ENCODE results near the gene NRG3.

The NRG3 gene

DNA sequence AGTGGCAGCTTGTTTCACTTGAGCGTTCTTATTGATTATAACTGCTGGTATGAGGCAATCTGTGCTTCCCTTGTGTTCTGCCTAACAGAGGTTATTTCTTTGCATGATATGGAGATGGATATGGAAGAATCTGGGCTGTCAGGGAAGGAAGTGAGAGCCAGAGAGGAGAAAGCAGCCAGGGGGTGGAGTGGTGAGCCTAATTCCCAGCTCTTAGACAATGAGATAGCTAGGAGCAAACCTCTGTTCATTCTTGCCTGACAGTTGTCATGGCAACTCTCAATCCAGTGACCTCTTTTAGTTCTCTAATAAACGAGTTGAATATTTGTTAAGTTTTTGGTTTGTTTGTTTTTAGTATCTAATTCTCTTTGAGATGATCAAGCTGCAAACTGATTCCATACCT, 214.3 kb downstream of the NRG3 start:
- no peak for ATAC-seq
- no peak for TF ChIP-seq TOX (CRISPR knock-in tag; IDR thresholded peaks at IDR 0.05; ENCODE audit: borderline replicate concordance)

DNA sequence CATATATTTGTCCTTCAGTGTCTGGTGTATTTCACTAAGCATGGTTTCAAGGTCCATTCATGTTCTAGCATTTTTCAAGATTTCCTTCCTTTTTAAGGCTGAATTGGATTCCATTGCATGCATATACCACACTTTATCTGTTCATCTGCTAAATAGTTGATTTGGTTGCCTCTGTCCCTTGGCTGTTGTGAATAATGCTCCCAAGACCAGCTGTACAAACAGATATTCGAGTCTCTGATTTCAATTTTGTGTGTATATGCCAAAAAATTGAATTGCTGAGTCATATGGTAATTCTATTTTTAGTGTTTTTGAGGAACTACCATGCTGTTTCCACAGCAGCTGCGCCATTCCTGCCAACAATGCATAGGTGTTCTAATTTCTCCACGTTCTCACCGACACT, 216.4 kb downstream of the NRG3 start:
- ATAC-seq: no peak
- TF ChIP-seq TCF4 (CRISPR knock-in tag; IDR thresholded peaks at IDR 0.05; ENCODE audit: borderline replicate concordance) (peak; percentile 61; the same call in 1 of the 2 replicates), PPARA (CRISPR knock-in tag; IDR thresholded peaks at IDR 0.05; ENCODE audit: borderline replicate concordance) (no peak), ZFP30 (CRISPR knock-in tag; IDR thresholded peaks at IDR 0.05) (no peak)

DNA sequence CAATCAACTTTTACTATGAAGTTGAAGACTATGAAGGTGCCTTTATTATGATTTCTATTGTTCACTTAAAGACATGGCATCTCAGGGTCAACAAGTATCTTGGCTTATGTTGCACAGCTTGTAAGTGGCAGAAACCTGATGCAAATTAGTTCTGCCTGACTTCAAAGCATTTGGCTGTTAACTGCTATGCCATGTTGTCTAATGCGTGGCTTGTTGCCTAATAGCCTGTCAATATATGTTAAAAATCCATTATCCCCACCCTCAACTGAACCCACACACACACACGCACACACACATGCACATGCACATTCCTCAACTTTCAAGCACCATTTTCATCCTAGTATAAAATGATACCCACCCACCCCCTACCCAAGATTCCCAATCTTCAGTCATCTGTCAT, 217.1 kb downstream of the NRG3 start:
- ATAC-seq: no peak
- TF ChIP-seq, protein P1, sequence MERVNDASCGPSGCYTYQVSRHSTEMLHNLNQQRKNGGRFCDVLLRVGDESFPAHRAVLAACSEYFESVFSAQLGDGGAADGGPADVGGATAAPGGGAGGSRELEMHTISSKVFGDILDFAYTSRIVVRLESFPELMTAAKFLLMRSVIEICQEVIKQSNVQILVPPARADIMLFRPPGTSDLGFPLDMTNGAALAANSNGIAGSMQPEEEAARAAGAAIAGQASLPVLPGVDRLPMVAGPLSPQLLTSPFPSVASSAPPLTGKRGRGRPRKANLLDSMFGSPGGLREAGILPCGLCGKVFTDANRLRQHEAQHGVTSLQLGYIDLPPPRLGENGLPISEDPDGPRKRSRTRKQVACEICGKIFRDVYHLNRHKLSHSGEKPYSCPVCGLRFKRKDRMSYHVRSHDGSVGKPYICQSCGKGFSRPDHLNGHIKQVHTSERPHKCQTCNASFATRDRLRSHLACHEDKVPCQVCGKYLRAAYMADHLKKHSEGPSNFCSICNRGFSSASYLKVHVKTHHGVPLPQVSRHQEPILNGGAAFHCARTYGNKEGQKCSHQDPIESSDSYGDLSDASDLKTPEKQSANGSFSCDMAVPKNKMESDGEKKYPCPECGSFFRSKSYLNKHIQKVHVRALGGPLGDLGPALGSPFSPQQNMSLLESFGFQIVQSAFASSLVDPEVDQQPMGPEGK (CRISPR knock-in tag; IDR thresholded peaks at IDR 0.05; ENCODE audit: borderline replicate concordance): no peak
- TF ChIP-seq TCF4 (CRISPR knock-in tag; IDR thresholded peaks at IDR 0.05; ENCODE audit: borderline replicate concordance): no peak
- no peak for TF ChIP-seq RARB (CRISPR knock-in tag; IDR thresholded peaks at IDR 0.05)
- no peak for TF ChIP-seq SNAI2 (CRISPR knock-in tag; IDR thresholded peaks at IDR 0.05)

DNA sequence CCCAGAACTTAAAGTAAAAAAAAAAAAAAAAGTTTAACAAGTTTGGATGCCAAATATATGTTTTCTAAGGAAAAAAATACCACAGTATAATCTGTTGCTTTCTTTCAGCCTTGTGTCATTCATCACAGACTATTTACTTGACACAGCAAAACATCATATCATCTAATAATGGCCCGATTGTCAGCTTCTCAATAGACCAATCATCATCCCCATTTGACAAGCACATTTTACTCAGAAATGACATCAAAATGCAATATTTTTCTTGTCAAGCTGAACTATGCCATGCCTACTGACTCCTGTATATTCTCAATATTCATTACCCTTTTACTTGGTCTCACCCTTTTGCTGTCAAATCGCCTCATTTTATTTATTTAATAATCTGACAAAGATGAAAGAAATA, 249.7 kb downstream of the NRG3 start:
- ATAC-seq: no peak

DNA sequence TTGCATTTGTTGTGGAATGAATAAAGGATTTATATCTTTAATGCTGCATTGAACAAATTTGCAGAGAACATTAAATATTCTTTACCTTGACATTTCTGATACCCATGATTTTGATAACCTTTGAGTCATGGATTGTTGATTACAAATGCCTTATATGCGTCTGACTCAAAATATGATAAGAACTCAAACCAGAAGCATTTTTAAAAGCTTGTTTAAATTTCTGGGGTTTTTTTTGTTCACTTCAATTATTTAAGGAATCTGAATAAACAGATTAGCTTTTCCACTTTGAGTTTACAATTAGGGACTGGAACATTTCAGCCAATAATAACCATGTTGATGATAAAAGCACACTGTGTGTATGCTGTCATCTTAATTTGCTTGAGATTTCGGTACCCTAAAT, 253.5 kb downstream of the NRG3 start:
- no peak for ATAC-seq
- TF ChIP-seq ZNF70 (CRISPR knock-in tag; IDR thresholded peaks at IDR 0.05) (no peak), ZC3H10 (CRISPR knock-in tag; IDR thresholded peaks at IDR 0.05) (no peak), ISL1 (CRISPR knock-in tag; IDR thresholded peaks at IDR 0.05) (peak; percentile 82)

More for the DNA sequence above, 249.7 kb downstream of the NRG3 start:
- TF ChIP-seq TCF4 (CRISPR knock-in tag; IDR thresholded peaks at IDR 0.05; ENCODE audit: borderline replicate concordance) (no peak), ZNF565 (CRISPR knock-in tag; conservative IDR thresholded peaks at IDR 0.05; ENCODE audit: low read depth) (no peak), ZNF8 (CRISPR knock-in tag; IDR thresholded peaks at IDR 0.05) (no peak), ESRRG (CRISPR knock-in tag; IDR thresholded peaks at IDR 0.05) (no peak), ZC3H10 (CRISPR knock-in tag; IDR thresholded peaks at IDR 0.05) (no peak), GLIS3 (CRISPR knock-in tag; IDR thresholded peaks at IDR 0.05) (no peak), ARNTL (CRISPR knock-in tag; IDR thresholded peaks at IDR 0.05; ENCODE audit: borderline replicate concordance, low read depth) (no peak), TOX (CRISPR knock-in tag; IDR thresholded peaks at IDR 0.05; ENCODE audit: borderline replicate concordance) (no peak), PPARA (CRISPR knock-in tag; IDR thresholded peaks at IDR 0.05; ENCODE audit: borderline replicate concordance) (no peak), SNAI2 (CRISPR knock-in tag; IDR thresholded peaks at IDR 0.05) (no peak), ZNF70 (CRISPR knock-in tag; IDR thresholded peaks at IDR 0.05) (no peak), BACH2 (CRISPR knock-in tag; IDR thresholded peaks at IDR 0.05; ENCODE audit: borderline replicate concordance) (no peak), ISL1 (CRISPR knock-in tag; IDR thresholded peaks at IDR 0.05) (no peak), ZFP3 (CRISPR knock-in tag; IDR thresholded peaks at IDR 0.05) (no peak)
- TF ChIP-seq, protein P2, sequence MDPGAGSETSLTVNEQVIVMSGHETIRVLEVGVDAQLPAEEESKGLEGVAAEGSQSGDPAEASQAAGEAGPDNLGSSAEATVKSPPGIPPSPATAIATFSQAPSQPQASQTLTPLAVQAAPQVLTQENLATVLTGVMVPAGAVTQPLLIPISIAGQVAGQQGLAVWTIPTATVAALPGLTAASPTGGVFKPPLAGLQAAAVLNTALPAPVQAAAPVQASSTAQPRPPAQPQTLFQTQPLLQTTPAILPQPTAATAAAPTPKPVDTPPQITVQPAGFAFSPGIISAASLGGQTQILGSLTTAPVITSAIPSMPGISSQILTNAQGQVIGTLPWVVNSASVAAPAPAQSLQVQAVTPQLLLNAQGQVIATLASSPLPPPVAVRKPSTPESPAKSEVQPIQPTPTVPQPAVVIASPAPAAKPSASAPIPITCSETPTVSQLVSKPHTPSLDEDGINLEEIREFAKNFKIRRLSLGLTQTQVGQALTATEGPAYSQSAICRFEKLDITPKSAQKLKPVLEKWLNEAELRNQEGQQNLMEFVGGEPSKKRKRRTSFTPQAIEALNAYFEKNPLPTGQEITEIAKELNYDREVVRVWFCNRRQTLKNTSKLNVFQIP (CRISPR knock-in tag; IDR thresholded peaks at IDR 0.05; ENCODE audit: borderline replicate concordance, low read depth): no peak
- TF ChIP-seq, protein P3, sequence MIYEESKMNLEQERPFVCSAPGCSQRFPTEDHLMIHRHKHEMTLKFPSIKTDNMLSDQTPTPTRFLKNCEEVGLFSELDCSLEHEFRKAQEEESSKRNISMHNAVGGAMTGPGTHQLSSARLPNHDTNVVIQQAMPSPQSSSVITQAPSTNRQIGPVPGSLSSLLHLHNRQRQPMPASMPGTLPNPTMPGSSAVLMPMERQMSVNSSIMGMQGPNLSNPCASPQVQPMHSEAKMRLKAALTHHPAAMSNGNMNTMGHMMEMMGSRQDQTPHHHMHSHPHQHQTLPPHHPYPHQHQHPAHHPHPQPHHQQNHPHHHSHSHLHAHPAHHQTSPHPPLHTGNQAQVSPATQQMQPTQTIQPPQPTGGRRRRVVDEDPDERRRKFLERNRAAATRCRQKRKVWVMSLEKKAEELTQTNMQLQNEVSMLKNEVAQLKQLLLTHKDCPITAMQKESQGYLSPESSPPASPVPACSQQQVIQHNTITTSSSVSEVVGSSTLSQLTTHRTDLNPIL (CRISPR knock-in tag; IDR thresholded peaks at IDR 0.05; ENCODE audit: low read depth): no peak
- TF ChIP-seq, protein P4, sequence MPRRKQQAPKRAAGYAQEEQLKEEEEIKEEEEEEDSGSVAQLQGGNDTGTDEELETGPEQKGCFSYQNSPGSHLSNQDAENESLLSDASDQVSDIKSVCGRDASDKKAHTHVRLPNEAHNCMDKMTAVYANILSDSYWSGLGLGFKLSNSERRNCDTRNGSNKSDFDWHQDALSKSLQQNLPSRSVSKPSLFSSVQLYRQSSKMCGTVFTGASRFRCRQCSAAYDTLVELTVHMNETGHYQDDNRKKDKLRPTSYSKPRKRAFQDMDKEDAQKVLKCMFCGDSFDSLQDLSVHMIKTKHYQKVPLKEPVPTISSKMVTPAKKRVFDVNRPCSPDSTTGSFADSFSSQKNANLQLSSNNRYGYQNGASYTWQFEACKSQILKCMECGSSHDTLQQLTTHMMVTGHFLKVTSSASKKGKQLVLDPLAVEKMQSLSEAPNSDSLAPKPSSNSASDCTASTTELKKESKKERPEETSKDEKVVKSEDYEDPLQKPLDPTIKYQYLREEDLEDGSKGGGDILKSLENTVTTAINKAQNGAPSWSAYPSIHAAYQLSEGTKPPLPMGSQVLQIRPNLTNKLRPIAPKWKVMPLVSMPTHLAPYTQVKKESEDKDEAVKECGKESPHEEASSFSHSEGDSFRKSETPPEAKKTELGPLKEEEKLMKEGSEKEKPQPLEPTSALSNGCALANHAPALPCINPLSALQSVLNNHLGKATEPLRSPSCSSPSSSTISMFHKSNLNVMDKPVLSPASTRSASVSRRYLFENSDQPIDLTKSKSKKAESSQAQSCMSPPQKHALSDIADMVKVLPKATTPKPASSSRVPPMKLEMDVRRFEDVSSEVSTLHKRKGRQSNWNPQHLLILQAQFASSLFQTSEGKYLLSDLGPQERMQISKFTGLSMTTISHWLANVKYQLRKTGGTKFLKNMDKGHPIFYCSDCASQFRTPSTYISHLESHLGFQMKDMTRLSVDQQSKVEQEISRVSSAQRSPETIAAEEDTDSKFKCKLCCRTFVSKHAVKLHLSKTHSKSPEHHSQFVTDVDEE (CRISPR knock-in tag; IDR thresholded peaks at IDR 0.05): no peak
